Hematopoietic multipotent progenitor cell treated with erythropoietin and hydrocortisone succinate and interleukin-3 and kit ligand, for 4 days (in vitro differentiated cells): Measurements from ENCODE around the gene CHST15.
A peak's percentile ranks its signal among the peaks of the same experiment; 100 is the strongest.
"Not testable (repeated sequence)": the region's sequence is repeated elsewhere in the genome, so short reads cannot be mapped to it uniquely, and the experiment has no call there.

Experiments used
- DNase-seq: peaks from one replicate; pipeline ENCODE4 v3.0.0-alpha.2; 2015

The CHST15 gene

GRCh38 chr10:124041675-124042445 lies 51.5 kb downstream of the CHST15 start:
- DNase-seq, result no peak

- peak; percentile 45 for DNase-seq
These were observed 52.8 kb downstream of the CHST15 start for GRCh38 chr10:124040451-124041188.

GRCh38 chr10:124039483-124040013 lies 53.9 kb downstream of the CHST15 start:
- peak; percentile 20 for DNase-seq

- no peak for DNase-seq
These were observed 55.6 kb downstream of the CHST15 start for GRCh38 chr10:124037784-124038183.

GRCh38 chr10:124037286-124037685 lies 56.1 kb downstream of the CHST15 start:
- DNase-seq, result no peak

- DNase-seq, result no peak
These were observed 56.7 kb downstream of the CHST15 start for GRCh38 chr10:124036746-124037145.

GRCh38 chr10:124035928-124036558 lies 57.4 kb downstream of the CHST15 start:
- DNase-seq, result peak; percentile 94

GRCh38 chr10:124035306-124035927 lies 58.0 kb downstream of the CHST15 start:
- DNase-seq, result no peak

- not testable (repeated sequence) for DNase-seq
These were observed 58.7 kb downstream of the CHST15 start for GRCh38 chr10:124034576-124035305.

GRCh38 chr10:124033887-124034218 lies 59.5 kb downstream of the CHST15 start:
- peak; percentile 49 for DNase-seq

GRCh38 chr10:124032971-124033886 lies 60.2 kb downstream of the CHST15 start:
- DNase-seq, result peak; percentile 70

GRCh38 chr10:124032087-124032935 lies 61.1 kb downstream of the CHST15 start:
- no peak for DNase-seq

- DNase-seq, result no peak
These were observed 62.8 kb downstream of the CHST15 start for GRCh38 chr10:124030492-124031110.

GRCh38 chr10:124030061-124030460 lies 63.3 kb downstream of the CHST15 start:
- no peak for DNase-seq

GRCh38 chr10:124029559-124029958 lies 63.8 kb downstream of the CHST15 start:
- DNase-seq, result no peak

- DNase-seq, result no peak
These were observed 64.5 kb downstream of the CHST15 start for GRCh38 chr10:124028700-124029480.

- DNase-seq, result no peak
These were observed 65.7 kb downstream of the CHST15 start for GRCh38 chr10:124027651-124028050.

- DNase-seq, result no peak
These were observed 66.3 kb downstream of the CHST15 start for GRCh38 chr10:124027031-124027611.

- no peak for DNase-seq
These were observed 66.8 kb downstream of the CHST15 start for GRCh38 chr10:124026589-124026939.
